PC-9 (cell line): Measurements from ENCODE around the gene BCAT1.
"Not testable (repeated sequence)": the region's sequence is repeated elsewhere in the genome, so short reads cannot be mapped to it uniquely, and the experiment has no call there.

Experiments used
- EZH2 ChIP-seq: fragments of 200-600 bp; sonication (generic); IDR thresholded peaks from 2 replicates; pipeline ENCODE4 v1.8.0; 2017; ENCODE audit warnings: antibody characterized with exemption, low read depth
- TF ChIP-seq, protein P1 (sequence below): fragments of 200-600 bp; sonication (generic); conservative IDR thresholded peaks from 2 replicates; pipeline ENCODE4 v1.6.1; 2017; ENCODE audit warnings: mixed run types, antibody characterized with exemption, mild to moderate bottlenecking, moderate library complexity

DNA sequence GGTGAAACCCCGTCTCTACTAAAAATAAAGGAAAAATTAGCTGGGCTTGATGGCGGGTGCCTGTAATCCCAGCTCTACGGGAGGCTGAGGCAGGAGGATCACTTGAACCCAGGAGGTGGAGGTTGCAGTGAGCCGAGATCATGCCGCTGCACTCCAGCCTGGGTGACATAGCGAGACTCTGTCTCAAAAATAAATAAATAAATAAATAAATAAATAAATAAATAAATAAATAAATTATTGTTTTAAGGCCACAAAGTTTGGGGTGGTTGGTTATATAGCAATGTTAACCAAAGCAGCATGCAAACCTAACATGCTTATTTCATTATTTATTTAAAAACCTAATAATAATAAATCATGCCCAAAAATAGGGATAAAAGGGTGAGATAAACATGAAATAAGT is 38.7 kb downstream of the BCAT1 start:
- TF ChIP-seq, protein P1, sequence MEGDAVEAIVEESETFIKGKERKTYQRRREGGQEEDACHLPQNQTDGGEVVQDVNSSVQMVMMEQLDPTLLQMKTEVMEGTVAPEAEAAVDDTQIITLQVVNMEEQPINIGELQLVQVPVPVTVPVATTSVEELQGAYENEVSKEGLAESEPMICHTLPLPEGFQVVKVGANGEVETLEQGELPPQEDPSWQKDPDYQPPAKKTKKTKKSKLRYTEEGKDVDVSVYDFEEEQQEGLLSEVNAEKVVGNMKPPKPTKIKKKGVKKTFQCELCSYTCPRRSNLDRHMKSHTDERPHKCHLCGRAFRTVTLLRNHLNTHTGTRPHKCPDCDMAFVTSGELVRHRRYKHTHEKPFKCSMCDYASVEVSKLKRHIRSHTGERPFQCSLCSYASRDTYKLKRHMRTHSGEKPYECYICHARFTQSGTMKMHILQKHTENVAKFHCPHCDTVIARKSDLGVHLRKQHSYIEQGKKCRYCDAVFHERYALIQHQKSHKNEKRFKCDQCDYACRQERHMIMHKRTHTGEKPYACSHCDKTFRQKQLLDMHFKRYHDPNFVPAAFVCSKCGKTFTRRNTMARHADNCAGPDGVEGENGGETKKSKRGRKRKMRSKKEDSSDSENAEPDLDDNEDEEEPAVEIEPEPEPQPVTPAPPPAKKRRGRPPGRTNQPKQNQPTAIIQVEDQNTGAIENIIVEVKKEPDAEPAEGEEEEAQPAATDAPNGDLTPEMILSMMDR, result not testable (repeated sequence)
- TF ChIP-seq EZH2, result not testable (repeated sequence)
